OCI-LY3 (cell line): ENCODE data around the gene HERC6.
"Not testable (repeated sequence)": the region's sequence is repeated elsewhere in the genome, so short reads cannot be mapped to it uniquely, and the experiment has no call there.

Experiments used
- H2AFZ ChIP-seq: fragments of 200-600, 300-600 bp; shearing (Covaris generic); 2 replicates; pipeline ENCODE4 v1.6.0; 2014; ENCODE audit warnings: antibody characterized with exemption, low read depth, low read length
- H3K27ac ChIP-seq: fragments of 200-600, 300-600 bp; sonication (generic); 2 replicates; pipeline ENCODE4 v1.5.1; 2014; ENCODE audit warnings: mild to moderate bottlenecking, low read length, moderate library complexity, mixed read lengths
- H3K27me3 ChIP-seq: fragments of 200-600, 300-600 bp; sonication (generic); 2 replicates; pipeline ENCODE4 v1.6.1; 2014; ENCODE audit warnings: low read depth, low read length, mixed read lengths
- H3K36me3 ChIP-seq: fragments of 200-600, 300-600 bp; sonication (generic); replicated peaks from 2 replicates; pipeline ENCODE3; 2014; ENCODE audit warnings: low read depth, low read length, mixed read lengths
- H3K4me1 ChIP-seq: fragments of 300-600, 200-600 bp; sonication (generic); 2 replicates; pipeline ENCODE4 v1.6.1; 2014; ENCODE audit warnings: low read length, mixed read lengths
- H3K4me2 ChIP-seq: fragments of 200-600, 300-600 bp; sonication (generic); 2 replicates; pipeline ENCODE4 v1.6.1; 2014; ENCODE audit warnings: low read length, mixed read lengths
- H3K4me3 ChIP-seq: fragments of 300-600, 200-600 bp; sonication (generic); 2 replicates; pipeline ENCODE4 v1.5.1; 2014; ENCODE audit warnings: antibody characterized with exemption, mild to moderate bottlenecking, low read length, moderate library complexity
- H3K79me2 ChIP-seq: fragments of 300-600, 200-600 bp; shearing (Covaris generic); 2 replicates; pipeline ENCODE4 v1.6.1; 2014; ENCODE audit warnings: mild to moderate bottlenecking, low read length, mixed read lengths
- H3K9ac ChIP-seq: fragments of 300-600, 200-600 bp; shearing (Covaris generic); 2 replicates; pipeline ENCODE4 v1.6.0; 2014; ENCODE audit warnings: mild to moderate bottlenecking, low read length, moderate library complexity
- H3K9me3 ChIP-seq: fragments of 200-600, 300-600 bp; shearing (Covaris generic); 2 replicates; pipeline ENCODE4 v1.6.1; 2014; ENCODE audit warnings: low read length, mixed read lengths; ENCODE audit not compliant: insufficient read depth
- H4K20me1 ChIP-seq: fragments of 200-600, 300-600 bp; sonication (generic); 2 replicates; pipeline ENCODE4 v1.6.1; 2016; ENCODE audit warnings: low read length, mixed read lengths; ENCODE audit not compliant: insufficient read depth
- EZH2phosphoT487 ChIP-seq: fragments of 200-600 bp; shearing (Covaris generic); IDR thresholded peaks from 2 replicates; pipeline ENCODE4 v1.6.1; 2018; ENCODE audit warnings: antibody characterized with exemption, mixed run types, low read depth
- TF ChIP-seq, protein P1 (sequence below): fragments of 200-600, 300-600 bp; sonication (generic); IDR thresholded peaks from 2 replicates; pipeline ENCODE4 v1.5.1; 2014; ENCODE audit warnings: antibody characterized with exemption, low read length, low read depth

HERC6 gene

DNA sequence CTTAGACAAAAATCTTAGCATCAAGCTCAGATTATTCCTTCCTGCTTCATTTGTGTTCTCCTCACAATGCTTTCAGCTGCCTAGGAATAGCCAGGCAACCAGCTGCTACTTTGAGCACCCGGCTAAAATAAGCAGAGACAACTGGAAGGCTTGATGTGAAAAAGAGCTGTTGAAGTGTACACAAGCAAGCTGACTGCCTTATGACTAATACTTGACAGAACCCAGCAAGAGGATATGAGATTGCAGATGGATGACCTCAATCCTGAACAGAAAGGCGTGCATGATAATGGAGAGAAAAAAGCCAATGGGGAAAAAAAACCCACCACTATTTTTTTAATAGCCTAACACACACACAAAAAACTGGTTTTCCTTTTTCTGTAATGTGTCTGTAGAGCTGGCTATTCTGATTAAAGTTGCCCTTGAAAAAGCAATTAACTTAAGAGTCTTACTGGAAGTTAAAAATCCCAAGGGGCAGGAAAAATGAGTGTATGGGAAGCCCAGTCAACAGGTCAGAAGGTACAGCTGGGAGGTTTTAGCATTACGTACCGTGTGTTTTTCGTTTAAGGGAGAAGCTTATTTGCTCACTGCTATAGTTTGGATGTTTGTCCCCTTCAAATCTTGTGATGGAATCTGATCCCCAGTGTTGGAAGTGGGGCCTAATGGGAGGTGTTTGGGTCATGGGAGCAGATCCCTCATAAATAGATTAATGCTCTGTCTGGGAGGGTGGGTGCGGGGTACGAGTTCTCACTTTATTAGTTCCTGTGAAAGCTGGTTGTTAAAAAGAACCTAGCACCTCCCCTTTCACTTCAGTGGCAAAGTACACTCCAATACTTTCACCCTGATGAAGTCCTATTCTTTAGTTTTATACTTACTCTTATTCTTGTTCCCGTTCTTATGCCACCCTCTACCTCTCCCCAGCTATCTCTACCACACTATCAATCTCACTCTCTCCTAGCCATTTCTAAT lies 37.1 kb upstream of the HERC6 start:
- H3K4me2 ChIP-seq: 0 out of 2 replicates have a peak overlapping the region, but pooled peaks have one; percentile 3
- H3K9ac ChIP-seq: no peak overlapping the region
- H2AFZ ChIP-seq: no peak overlapping the region
- H3K27me3 ChIP-seq: no peaks in the 10 kb centered on the region
- H3K4me1 ChIP-seq: peaks cover 9% of the 10 kb centered on the region
- H3K36me3 ChIP-seq: no peaks in the 10 kb centered on the region
- TF ChIP-seq, protein P1, sequence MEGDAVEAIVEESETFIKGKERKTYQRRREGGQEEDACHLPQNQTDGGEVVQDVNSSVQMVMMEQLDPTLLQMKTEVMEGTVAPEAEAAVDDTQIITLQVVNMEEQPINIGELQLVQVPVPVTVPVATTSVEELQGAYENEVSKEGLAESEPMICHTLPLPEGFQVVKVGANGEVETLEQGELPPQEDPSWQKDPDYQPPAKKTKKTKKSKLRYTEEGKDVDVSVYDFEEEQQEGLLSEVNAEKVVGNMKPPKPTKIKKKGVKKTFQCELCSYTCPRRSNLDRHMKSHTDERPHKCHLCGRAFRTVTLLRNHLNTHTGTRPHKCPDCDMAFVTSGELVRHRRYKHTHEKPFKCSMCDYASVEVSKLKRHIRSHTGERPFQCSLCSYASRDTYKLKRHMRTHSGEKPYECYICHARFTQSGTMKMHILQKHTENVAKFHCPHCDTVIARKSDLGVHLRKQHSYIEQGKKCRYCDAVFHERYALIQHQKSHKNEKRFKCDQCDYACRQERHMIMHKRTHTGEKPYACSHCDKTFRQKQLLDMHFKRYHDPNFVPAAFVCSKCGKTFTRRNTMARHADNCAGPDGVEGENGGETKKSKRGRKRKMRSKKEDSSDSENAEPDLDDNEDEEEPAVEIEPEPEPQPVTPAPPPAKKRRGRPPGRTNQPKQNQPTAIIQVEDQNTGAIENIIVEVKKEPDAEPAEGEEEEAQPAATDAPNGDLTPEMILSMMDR: no peak
- TF ChIP-seq EZH2phosphoT487: no peak
- no peak overlapping the region for H3K27ac ChIP-seq
- no peak overlapping the region for H3K4me3 ChIP-seq
- no peaks in the 10 kb centered on the region for H3K79me2 ChIP-seq
- H4K20me1 ChIP-seq: no peaks in the 10 kb centered on the region
- no peaks in the 10 kb centered on the region for H3K9me3 ChIP-seq

DNA sequence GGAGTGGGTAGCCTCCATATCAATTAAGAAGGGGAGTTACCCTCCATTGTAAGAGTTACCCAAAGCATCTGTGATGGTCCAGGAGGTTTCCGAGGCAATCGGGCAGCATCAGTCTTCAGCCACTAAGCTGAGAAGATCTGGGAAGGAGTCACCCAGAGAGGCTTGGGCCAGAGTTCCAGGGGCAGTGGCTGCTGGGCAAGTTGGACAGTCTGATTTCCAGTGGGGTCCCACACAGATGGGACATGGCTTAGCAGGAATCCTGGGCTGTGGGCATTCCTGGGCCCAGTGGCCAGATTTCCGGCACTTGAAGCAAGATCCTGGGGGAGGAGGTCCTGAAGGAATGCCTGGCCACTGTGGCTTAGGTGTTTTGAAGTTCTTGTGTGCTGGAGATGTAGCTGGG lies 31.8 kb upstream of the HERC6 start:
- H3K9me3 ChIP-seq, H3K27me3 ChIP-seq, H4K20me1 ChIP-seq, H2AFZ ChIP-seq, H3K79me2 ChIP-seq, H3K4me3 ChIP-seq, H3K27ac ChIP-seq, H3K4me1 ChIP-seq, H3K4me2 ChIP-seq, H3K36me3 ChIP-seq, H3K9ac ChIP-seq: not testable (repeated sequence)

GRCh38 chr4:88348761-88349160 lies 29.9 kb upstream of the HERC6 start:
- H3K4me1 ChIP-seq, H3K9me3 ChIP-seq, H3K4me2 ChIP-seq, H3K27me3 ChIP-seq, H3K79me2 ChIP-seq, H3K36me3 ChIP-seq, H2AFZ ChIP-seq, H3K27ac ChIP-seq, H3K9ac ChIP-seq, H3K4me3 ChIP-seq, H4K20me1 ChIP-seq: not testable (repeated sequence)

GRCh38 chr4:88350786-88351185 lies 27.9 kb upstream of the HERC6 start:
- Histone ChIP-seq H3K9ac (no peak overlapping the region), H3K36me3 (no peaks in the 10 kb centered on the region), H4K20me1 (no peaks in the 10 kb centered on the region), H2AFZ (no peak overlapping the region), H3K9me3 (no peaks in the 10 kb centered on the region), H3K79me2 (no peaks in the 10 kb centered on the region), H3K27ac (no peak overlapping the region), H3K4me3 (no peak overlapping the region), H3K4me1 (no peaks in the 10 kb centered on the region), H3K4me2 (no peak overlapping the region), H3K27me3 (no peaks in the 10 kb centered on the region)
- TF ChIP-seq, protein P1: no peak
- no peak for TF ChIP-seq EZH2phosphoT487

DNA sequence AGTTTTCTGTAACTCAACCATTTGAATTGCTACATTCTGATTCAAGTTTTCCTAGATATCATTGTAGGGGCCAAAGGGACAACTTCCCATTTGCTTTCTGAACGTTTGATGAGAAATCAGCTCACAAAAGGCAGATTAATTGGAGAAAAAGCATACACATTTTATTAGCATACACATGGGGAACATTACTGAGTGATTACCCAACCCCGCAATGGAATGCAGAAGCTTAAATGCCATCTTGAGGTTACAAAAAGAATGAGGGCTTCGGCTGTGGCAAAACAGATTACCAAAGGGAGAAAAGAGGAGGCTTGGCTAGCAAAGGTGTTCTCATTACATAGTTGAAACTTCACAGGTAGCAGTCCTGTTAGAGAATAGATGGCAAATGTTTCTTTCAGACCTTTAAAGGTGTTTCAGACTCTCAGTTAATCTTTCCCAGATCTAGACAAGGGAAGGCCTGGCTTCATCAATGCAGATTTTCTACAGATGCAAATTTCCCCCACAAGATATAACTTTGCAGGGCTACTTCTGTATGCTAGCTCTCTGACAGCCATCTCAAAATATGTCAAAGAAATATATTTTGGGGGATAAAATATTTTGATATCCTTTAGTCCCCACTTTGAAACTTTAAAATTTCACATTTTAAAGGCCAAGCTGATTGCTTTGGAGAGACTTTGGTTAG lies 26.5 kb upstream of the HERC6 start:
- Histone ChIP-seq H2AFZ (no peak overlapping the region), H3K27ac (no peak overlapping the region), H3K9me3 (no peaks in the 10 kb centered on the region), H3K4me1 (no peaks in the 10 kb centered on the region), H3K36me3 (no peaks in the 10 kb centered on the region), H3K79me2 (no peaks in the 10 kb centered on the region), H4K20me1 (no peaks in the 10 kb centered on the region), H3K9ac (no peak overlapping the region), H3K4me2 (no peak overlapping the region), H3K4me3 (no peak overlapping the region), H3K27me3 (no peaks in the 10 kb centered on the region)
- TF ChIP-seq, protein P1: no peak
- TF ChIP-seq EZH2phosphoT487: no peak
